Osteoblast (primary cell): ENCODE measurements around the gene DCUN1D3. TPM values are rescaled to one million over a fixed set of nuclear protein-coding genes. Genes with fewer than 3 reads are reported as not detected.

Experiments
- DNase-seq: peaks from one replicate; pipeline ENCODE4 v3.0.0; 2011; ENCODE audit warnings: low spot score, mixed read lengths; ENCODE audit not compliant: insufficient read length; ENCODE audit errors: missing footprints
- H2AFZ ChIP-seq: 2 replicates; pipeline ENCODE4 v1.6.0; 2011; ENCODE audit warnings: mild to moderate bottlenecking, low read length
- H3K27ac ChIP-seq: 2 replicates; pipeline ENCODE4 v1.5.1; 2011; ENCODE audit warnings: mild to moderate bottlenecking, low read depth, low read length, moderate library complexity
- H3K27me3 ChIP-seq: 2 replicates; pipeline ENCODE4 v1.6.0; 2012; ENCODE audit warnings: mild to moderate bottlenecking, control low read depth, inconsistent platforms, low read length, moderate library complexity; ENCODE audit not compliant: insufficient read depth
- H3K36me3 ChIP-seq: 2 replicates; pipeline ENCODE4 v1.5.1; 2011; ENCODE audit warnings: mild to moderate bottlenecking, low read length, control low read depth, moderate library complexity; ENCODE audit not compliant: insufficient read depth
- H3K4me1 ChIP-seq: 2 replicates; pipeline ENCODE4 v1.5.1; 2011; ENCODE audit warnings: mild to moderate bottlenecking, low read length, control low read depth, moderate library complexity; ENCODE audit not compliant: insufficient read depth
- H3K4me2 ChIP-seq: 2 replicates; pipeline ENCODE4 v1.6.0; 2011; ENCODE audit warnings: mild to moderate bottlenecking, low read length; ENCODE audit not compliant: insufficient read depth
- H3K4me3 ChIP-seq: fragments of 200-600 bp; sonication (generic); 3 replicates; pipeline ENCODE4 v1.5.1; 2012; ENCODE audit warnings: mild to moderate bottlenecking, low read length, inconsistent platforms; ENCODE audit not compliant: insufficient read depth
- H3K79me2 ChIP-seq: 2 replicates; pipeline ENCODE4 v1.6.0; 2012; ENCODE audit warnings: mild to moderate bottlenecking, low read length, control low read depth, inconsistent platforms; ENCODE audit not compliant: insufficient read depth
- H3K9me3 ChIP-seq: 2 replicates; pipeline ENCODE4 v1.5.1; 2011; ENCODE audit warnings: low read depth, low read length, control low read depth
- H4K20me1 ChIP-seq: 2 replicates; pipeline ENCODE4 v1.6.0; 2012; ENCODE audit warnings: mild to moderate bottlenecking, low read length, control low read depth; ENCODE audit not compliant: insufficient read depth
- CTCF ChIP-seq: IDR thresholded peaks from 2 replicates; pipeline ENCODE4 v1.5.1; 2011; ENCODE audit warnings: mild to moderate bottlenecking, low read depth, low read length, moderate library complexity; ENCODE audit errors: extremely low read depth
- total RNA-seq: library from RNA; depleted of rRNA; stranded (reverse); fragments of >200 nt; gene quantifications from 2 replicates; pipeline ENCODE4 v1.2.3, GENCODE V29; 2012

Gene DCUN1D3
- total RNA-seq, 1 donor, result 33.7 TPM

DNA sequence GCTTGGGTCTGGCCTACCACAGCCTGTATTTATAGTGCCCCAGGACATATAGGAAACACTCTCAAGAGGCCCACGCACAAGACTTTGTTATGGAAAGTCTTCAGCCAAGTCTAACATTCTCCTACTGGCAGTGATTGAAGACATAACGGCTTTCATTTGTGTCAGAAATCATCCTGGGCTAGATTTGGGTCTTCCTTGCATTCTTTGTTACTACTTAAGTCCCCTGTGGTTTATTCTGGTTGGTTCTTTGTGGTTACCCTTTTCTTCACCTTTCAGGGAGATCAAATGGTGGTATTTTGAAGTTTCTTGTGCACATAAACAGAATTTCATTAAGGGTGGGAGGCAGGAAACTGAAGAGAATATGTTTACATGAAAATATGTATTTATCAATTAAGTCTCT, 56.1 kb downstream of the DCUN1D3 start:
- H3K79me2 ChIP-seq, result no peaks in the 10 kb centered on the region
- no peak overlapping the region for H3K4me2 ChIP-seq
- H3K27ac ChIP-seq, result no peak overlapping the region
- no peaks in the 10 kb centered on the region for H4K20me1 ChIP-seq
- no peaks in the 10 kb centered on the region for H3K4me1 ChIP-seq
- no peaks in the 10 kb centered on the region for H3K27me3 ChIP-seq
- TF ChIP-seq CTCF, result no peak
- no peak for DNase-seq
- H3K9me3 ChIP-seq, result no peaks in the 10 kb centered on the region
- no peak overlapping the region for H2AFZ ChIP-seq
- H3K36me3 ChIP-seq, result peaks cover 16% of the 10 kb centered on the region
- no peak overlapping the region for H3K4me3 ChIP-seq

DNA sequence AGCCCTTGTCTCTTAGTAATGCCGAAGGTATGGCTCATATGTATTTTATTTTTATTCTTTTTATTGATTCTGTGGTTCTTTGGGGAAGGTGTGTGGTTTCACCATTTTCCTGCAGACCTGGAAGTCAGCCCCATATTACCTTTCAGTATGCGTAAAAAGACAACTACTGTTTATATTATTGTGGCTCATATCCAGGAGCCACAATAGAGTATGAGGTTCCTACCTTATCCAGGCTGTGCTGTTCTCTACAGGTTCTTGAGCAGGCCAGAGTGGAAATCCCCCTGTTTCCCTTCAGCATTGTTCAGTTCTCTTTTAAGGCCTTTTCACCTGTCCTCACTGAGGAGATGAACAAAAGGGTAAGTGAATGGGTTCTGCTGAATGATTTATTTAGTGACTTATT, 60.7 kb downstream of the DCUN1D3 start:
- no peaks in the 10 kb centered on the region for H3K79me2 ChIP-seq
- no peak overlapping the region for H2AFZ ChIP-seq
- no peaks in the 10 kb centered on the region for H3K9me3 ChIP-seq
- TF ChIP-seq CTCF, result no peak
- no peak overlapping the region for H3K27ac ChIP-seq
- no peaks in the 10 kb centered on the region for H4K20me1 ChIP-seq
- no peak for DNase-seq
- peaks cover 10% of the 10 kb centered on the region for H3K36me3 ChIP-seq
- H3K4me3 ChIP-seq, result no peak overlapping the region
- H3K4me1 ChIP-seq, result no peaks in the 10 kb centered on the region
- H3K4me2 ChIP-seq, result no peak overlapping the region
- no peaks in the 10 kb centered on the region for H3K27me3 ChIP-seq

DNA sequence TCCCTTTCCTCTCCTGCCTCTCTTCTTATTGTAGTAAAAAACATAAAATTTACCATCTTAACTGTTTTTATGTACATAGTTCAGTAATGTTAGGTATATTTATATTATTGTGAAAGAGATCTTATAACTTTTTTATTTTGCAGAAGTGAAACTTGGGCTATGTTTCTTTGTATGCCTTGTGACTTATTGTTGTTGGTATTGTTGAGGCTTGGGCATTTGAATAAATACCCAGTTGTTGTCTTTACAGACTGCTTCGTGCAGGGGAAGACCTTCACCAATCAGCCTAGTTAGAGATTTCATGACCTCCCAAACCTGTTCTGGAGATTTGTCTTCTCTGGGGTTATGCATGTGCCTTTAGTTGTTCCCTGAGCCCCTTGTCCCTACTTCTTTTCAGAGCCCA, 61.9 kb downstream of the DCUN1D3 start:
- TF ChIP-seq CTCF, result no peak
- Histone ChIP-seq H3K4me3 (no peak overlapping the region), H3K36me3 (peaks cover 21% of the 10 kb centered on the region), H3K4me2 (no peak overlapping the region), H3K79me2 (no peaks in the 10 kb centered on the region), H2AFZ (no peak overlapping the region), H4K20me1 (no peaks in the 10 kb centered on the region), H3K27me3 (no peaks in the 10 kb centered on the region), H3K27ac (no peak overlapping the region), H3K4me1 (no peaks in the 10 kb centered on the region), H3K9me3 (no peaks in the 10 kb centered on the region)
- DNase-seq, result no peak

DNA sequence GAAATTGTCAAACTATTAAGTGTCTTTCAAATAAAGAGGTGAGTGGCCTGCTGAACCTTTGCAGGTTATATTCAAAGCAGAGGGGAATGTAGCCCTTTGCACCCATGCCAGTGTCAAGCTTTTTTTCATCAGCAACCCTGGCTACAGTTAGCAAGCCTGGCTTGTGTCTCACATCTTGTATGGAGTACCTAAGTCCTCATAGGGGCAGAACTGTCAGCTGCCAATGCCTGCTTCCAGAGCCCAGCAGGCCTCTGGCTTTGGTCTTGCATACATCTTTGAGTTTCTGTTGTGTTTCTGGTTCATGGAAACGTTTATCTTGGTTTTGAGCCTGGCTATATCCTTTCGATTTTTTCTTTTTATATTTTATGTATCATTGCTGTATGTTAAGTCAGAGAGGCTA, 67.1 kb downstream of the DCUN1D3 start:
- Histone ChIP-seq H3K4me1 (no peaks in the 10 kb centered on the region), H3K79me2 (no peaks in the 10 kb centered on the region), H3K36me3 (peaks cover 18% of the 10 kb centered on the region), H3K9me3 (no peaks in the 10 kb centered on the region), H4K20me1 (no peaks in the 10 kb centered on the region), H2AFZ (no peak overlapping the region), H3K27me3 (no peaks in the 10 kb centered on the region), H3K27ac (no peak overlapping the region), H3K4me2 (no peak overlapping the region), H3K4me3 (no peak overlapping the region)
- TF ChIP-seq CTCF, result no peak
- DNase-seq, result no peak
